Lower lobe of right lung (tissue), 2 donors: ENCODE measurements around the gene UBL3. TPM values are rescaled to one million over a fixed set of nuclear protein-coding genes. Genes with fewer than 3 reads are reported as not detected.
A peak's percentile ranks its signal among the peaks of the same experiment; 100 is the strongest.

Experiments used
- ATAC-seq, 2 donors: fragments of 200-7000 bp; cut with Tn5 transposase; one replicate each; pipeline ENCODE4 v1.9.1; 2020 to 2022; ENCODE audit warnings: mild to moderate bottlenecking in 2 of 2, moderate library complexity in 2 of 2
- DNase-seq: peaks from one replicate; pipeline ENCODE4 v3.0.0-alpha.2; 2020
- H3K27ac ChIP-seq: fragments of 200-600 bp; one replicate; pipeline ENCODE4 v1.8.0; 2022
- H3K27me3 ChIP-seq: fragments of 200-600 bp; one replicate; pipeline ENCODE4 v1.8.0; 2022; ENCODE audit warnings: low read depth
- H3K36me3 ChIP-seq: fragments of 200-600 bp; one replicate; pipeline ENCODE4 v1.8.0; 2022; ENCODE audit warnings: mild to moderate bottlenecking
- H3K4me1 ChIP-seq: fragments of 200-600 bp; one replicate; pipeline ENCODE4 v1.8.0; 2022
- H3K4me3 ChIP-seq: fragments of 200-600 bp; one replicate; pipeline ENCODE4 v1.8.0; 2022; ENCODE audit warnings: mild to moderate bottlenecking
- H3K9me3 ChIP-seq: fragments of 200-600 bp; one replicate; pipeline ENCODE4 v1.8.0; 2022
- CTCF ChIP-seq: fragments of 200-600 bp; IDR thresholded peaks from one replicate; pipeline ENCODE4 v1.8.0; 2022; ENCODE audit warnings: antibody characterized with exemption, mild to moderate bottlenecking
- intact Hi-C: fragments of 100-400 bp; cut with DNase I; formaldehyde crosslinking; loops from one replicate; pipeline ENCODE4 v1.11.0; 2022
- total RNA-seq: library from RNA; stranded (reverse); fragmentation: NEBNext Ultra II Directional; extraction: Animal tissue kit (Norgen Biotek cat#: 25700); gene quantifications from one replicate; pipeline ENCODE4 v1.2.1, GENCODE V29; 2021
- donor health status: DM: no; HTN: yes; CAD: no; lungs with severe emphysema.

UBL3 gene
- total RNA-seq, 1 donor from 2014 or later: 49.5 TPM

- intact Hi-C loops: no loop called here
- H3K9me3 ChIP-seq: no peaks in the 10 kb centered on the region
- TF ChIP-seq CTCF: no peak
- DNase-seq (no peak), ATAC-seq (no peak)
- H3K36me3 ChIP-seq: no peaks in the 10 kb centered on the region
- no peaks in the 10 kb centered on the region for H3K27me3 ChIP-seq
- peak overlapping the region; percentile 100 for H3K27ac ChIP-seq
- H3K4me3 ChIP-seq: no peak overlapping the region
- H3K4me1 ChIP-seq: peaks cover 7% of the 10 kb centered on the region
Measured at GRCh38 chr13:29852472-29853054, 2.1 kb upstream of the UBL3 start.

- intact Hi-C loops: no loop called here
- peaks cover 17% of the 10 kb centered on the region for H3K4me1 ChIP-seq
- peak; percentile 80 for DNase-seq
- ATAC-seq: peak; percentile 66 to 73
- H3K27me3 ChIP-seq: no peaks in the 10 kb centered on the region
- no peak for TF ChIP-seq CTCF
- peak overlapping the region; percentile 91 for H3K4me3 ChIP-seq
- no peaks in the 10 kb centered on the region for H3K9me3 ChIP-seq
- H3K27ac ChIP-seq: peak overlapping the region; percentile 100
- H3K36me3 ChIP-seq: no peaks in the 10 kb centered on the region
Measured at GRCh38 chr13:29849731-29850212, 645 bp downstream of the UBL3 start.

- no peaks in the 10 kb centered on the region for H3K36me3 ChIP-seq
- intact Hi-C loops: no loop called here
- H3K4me1 ChIP-seq: peaks cover 22% of the 10 kb centered on the region
- H3K27me3 ChIP-seq: no peaks in the 10 kb centered on the region
- H3K4me3 ChIP-seq: peak overlapping the region; percentile 91
- H3K9me3 ChIP-seq: no peaks in the 10 kb centered on the region
- DNase-seq (no peak), ATAC-seq (peak in 1 of 2 donors; percentile 5)
- TF ChIP-seq CTCF: no peak
- H3K27ac ChIP-seq: peak overlapping the region; percentile 100
Measured at GRCh38 chr13:29849071-29849631, 1.3 kb downstream of the UBL3 start.

- peaks cover 29% of the 10 kb centered on the region for H3K4me1 ChIP-seq
- no peak for DNase-seq
- H3K36me3 ChIP-seq: no peaks in the 10 kb centered on the region
- no peak for TF ChIP-seq CTCF
- peak overlapping the region; percentile 91 for H3K4me3 ChIP-seq
- peak overlapping the region; percentile 100 for H3K27ac ChIP-seq
- intact Hi-C loops: no loop called here
- H3K9me3 ChIP-seq: no peaks in the 10 kb centered on the region
- no peaks in the 10 kb centered on the region for H3K27me3 ChIP-seq
- no peak for ATAC-seq
Measured at GRCh38 chr13:29847501-29847983, 2.9 kb downstream of the UBL3 start.

- Histone ChIP-seq H3K4me3 (peak overlapping the region; percentile 91), H3K27me3 (no peaks in the 10 kb centered on the region), H3K9me3 (no peaks in the 10 kb centered on the region), H3K4me1 (peaks cover 33% of the 10 kb centered on the region), H3K36me3 (no peaks in the 10 kb centered on the region), H3K27ac (peak overlapping the region; percentile 100)
- TF ChIP-seq CTCF: no peak
- intact Hi-C loops: no loop called here
- DNase-seq (no peak), ATAC-seq (no peak)
Measured at GRCh38 chr13:29846475-29847256, 3.8 kb downstream of the UBL3 start.
